Ovary (tissue), 9 donors: ENCODE results near the gene C16orf92. TPM values are rescaled to one million over a fixed set of nuclear protein-coding genes. Genes with fewer than 3 reads are reported as not detected.

Experiments used
- DNase-seq, 5 donors: peaks; one replicate each; pipeline ENCODE4 v3.0.0-alpha.2; 2019 to 2020
- H3K27ac ChIP-seq, 2 donors: fragments of 200-600 bp; one replicate each; pipeline versions ENCODE4 v1.5.1 to v1.8.0; 2019 to 2022
- H3K27me3 ChIP-seq: fragments of 200-600 bp; one replicate; pipeline ENCODE4 v1.8.0; 2022
- H3K36me3 ChIP-seq: fragments of 200-600 bp; sonication (generic); one replicate; pipeline ENCODE4 v1.5.1; 2019
- H3K4me1 ChIP-seq: one replicate; pipeline ENCODE4 v1.8.1; 2013; ENCODE audit warnings: mild to moderate bottlenecking, moderate library complexity; ENCODE audit not compliant: insufficient read depth
- H3K4me3 ChIP-seq: fragments of 200-600 bp; sonication (generic); one replicate; pipeline ENCODE4 v1.5.1; 2017
- H3K9me3 ChIP-seq, 2 donors: fragments of 200-600 bp in 1 of 2; sonication (generic) in 1 of 2; one replicate each; pipeline versions ENCODE4 v1.5.1 to v1.8.1; 2013 to 2019; ENCODE audit warnings: mild to moderate bottlenecking in 1 of 2, moderate library complexity in 1 of 2
- CTCF ChIP-seq, 3 donors: fragments of 450-650 bp in 2 of 3; fragments of 200-600 bp in 1 of 3; IDR thresholded peaks; one replicate each; pipeline versions ENCODE4 v1.5.1 to v1.8.0; 2016 to 2022; ENCODE audit warnings: antibody characterized with exemption in 3 of 3, mild to moderate bottlenecking in 1 of 3
- EP300 ChIP-seq: sonication (generic); formaldehyde crosslinking; IDR thresholded peaks from one replicate; pipeline ENCODE4 v1.6.1; 2017; ENCODE audit warnings: antibody characterized with exemption
- POLR2A ChIP-seq: fragments of 450-650 bp; IDR thresholded peaks from one replicate; pipeline ENCODE4 v1.6.1; 2017; ENCODE audit warnings: antibody characterized with exemption, mild to moderate bottlenecking, moderate library complexity
- WGBS, 3 donors: extraction: QIAGEN DNeasy Blood & Tissue Kit in 1 of 3; methylation state at CpG; one replicate each; pipeline versions ENCODE4 v1.1.5 to v1.1.7; 2013 to 2017; 5-methylcytosine and 5-hydroxymethylcytosine counted together
- intact Hi-C, 4 donors: fragments of 100-400 bp; cut with DNase I; formaldehyde crosslinking; loops; one replicate each; pipeline versions ENCODE4 v1.11.0 to v1.15.1; 2022 to 2023
- polyA plus RNA-seq, 2 donors: library from polyadenylated mRNA; stranded (reverse); fragments of 200-250 nt in 1 of 2; fragments of 350-450 nt in 1 of 2; fragmentation: Illumina TruSeq in 1 of 2; extraction: RNeasy Lipid Tissue Mini Kit (QIAGEN cat#74804) in 1 of 2; gene quantifications; one replicate each; pipeline ENCODE4 v1.2.3, GENCODE V29; 2013 to 2014
- total RNA-seq, 7 donors: library from RNA; depleted of rRNA in 2 of 7; stranded (reverse); fragments of >200 nt in 2 of 7; fragmentation: NEBNext Ultra II Directional in 3 of 7; extraction: Animal tissue kit (Norgen Biotek cat#: 25700) in 3 of 7; gene quantifications; one replicate each; pipeline versions ENCODE4 v1.1.0 to v1.2.4, GENCODE V29; 2016 to 2023
- donor health status: DM: no; HTN: no; CAD: no; lungs with moderate emphysema.
- donor health status: DM: no; HTN: no; CAD: no.
- donor health status: Bipolar disorder and iron deficiency.
- donor health status: DM: yes; HTN: yes; CAD: no.
- donor health status: DM: no; HTN: no; CAD: no.
- donor health status: DM: yes; HTN: yes; CAD: no.

The C16orf92 gene
- total and polyA plus RNA-seq, 9 donors: not detected

DNA sequence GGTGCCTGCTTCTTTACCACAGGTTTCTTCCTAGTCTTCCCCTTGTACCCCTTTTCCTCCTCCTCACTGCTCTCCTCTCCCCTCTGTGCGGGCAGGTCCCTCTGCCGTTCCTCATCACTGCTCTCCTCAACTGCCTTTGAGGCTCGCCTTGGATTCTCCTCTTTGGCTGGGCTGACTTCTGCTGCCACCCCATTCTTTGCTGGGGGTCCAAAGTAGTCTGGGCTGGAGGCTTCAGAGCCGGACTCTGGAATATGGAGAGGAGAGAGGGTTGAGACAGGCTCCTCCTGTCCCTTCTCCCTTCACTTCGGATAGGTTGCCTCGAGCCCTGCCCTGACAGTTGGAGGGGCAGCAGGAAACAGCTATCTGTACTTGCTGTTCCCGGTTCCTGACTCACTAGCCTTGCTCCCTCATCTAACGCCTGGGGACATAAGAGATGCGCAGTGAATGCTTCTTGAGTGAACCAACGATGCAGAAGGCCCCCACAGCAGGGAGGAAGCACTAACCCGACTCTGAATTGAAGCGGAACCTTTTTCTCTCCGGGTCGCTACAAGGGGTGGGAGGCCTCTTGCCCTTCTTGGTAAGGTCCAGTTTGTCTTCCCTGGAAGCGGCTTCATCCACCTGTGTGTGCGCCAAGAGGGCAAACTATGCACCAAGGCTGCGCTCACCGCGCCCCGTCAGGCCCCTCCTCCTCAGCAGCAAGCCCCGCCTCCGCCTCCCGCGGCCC lies 28.2 kb upstream of the C16orf92 start:
- Histone ChIP-seq H3K4me1 (peaks cover 3% of the 10 kb centered on the region), H3K9me3 (no peaks in the 10 kb centered on the region), H3K27ac (peak overlapping the region; percentile 2 to 99), H3K4me3 (peak overlapping the region; percentile 51), H3K36me3 (no peaks in the 10 kb centered on the region), H3K27me3 (no peaks in the 10 kb centered on the region)
- peak in 4 of 5 donors; percentile 47 to 74 (median 60) for DNase-seq
- TF ChIP-seq POLR2A (no peak), CTCF (IDR thresholded peaks at IDR 0.05) (no peak), EP300 (no peak)
- intact Hi-C loops: no loop called here
- WGBS, 3 donors: 7 to 12% (median 8%) methylated on average over 19 to 24 of the region's 24 CpGs

GRCh38 chr16:29995324-29995910 lies 27.6 kb upstream of the C16orf92 start, which contains the start of gene HIRIP3:
TSS of gene HIRIP3 (minus strand) at chr16:29995617. CDS start at chr16:29995605, 12 bp downstream.
- no peaks in the 10 kb centered on the region for H3K36me3 ChIP-seq
- H3K4me3 ChIP-seq: peak within 1 kb of the TSS; percentile 51
- TF ChIP-seq POLR2A: peak; percentile 43
- TF ChIP-seq EP300: peak; percentile 18
- no peak for TF ChIP-seq CTCF (IDR thresholded peaks at IDR 0.05)
- intact Hi-C loops: no loop called here
- H3K4me1 ChIP-seq: peaks cover 3% of the 10 kb centered on the region
- 0 to 1% (median 0%) methylated on average over 49 to 53 of the region's 53 CpGs for WGBS, 3 donors
- no peaks in the 10 kb centered on the region for H3K9me3 ChIP-seq
- peak within 1 kb of the TSS; percentile 72 to 99 for H3K27ac ChIP-seq
- DNase-seq: peak; percentile 85 to 93 (median 91)
- no peaks in the 10 kb centered on the region for H3K27me3 ChIP-seq

- TF ChIP-seq POLR2A: peak; percentile 43
- TF ChIP-seq EP300: no peak
- peak within 1 kb of the TSS; percentile 51 for H3K4me3 ChIP-seq
- H3K27ac ChIP-seq: peak within 1 kb of the TSS; percentile 72 to 99
- DNase-seq: peak; percentile 97 to 99 (median 98)
- WGBS, 3 donors: 0% methylated on average over 65 of the region's 65 CpGs
- no peaks in the 10 kb centered on the region for H3K36me3 ChIP-seq
- H3K4me1 ChIP-seq: peaks cover 3% of the 10 kb centered on the region
- no peaks in the 10 kb centered on the region for H3K9me3 ChIP-seq
- intact Hi-C loops: no loop called here
- H3K27me3 ChIP-seq: no peaks in the 10 kb centered on the region
Measured at GRCh38 chr16:29995911-29996765, 26.9 kb upstream of the C16orf92 start, which contains the start of gene INO80E. TSS of gene INO80E (plus strand) at chr16:29996241. CDS start at chr16:29996311, 70 bp downstream.

DNA sequence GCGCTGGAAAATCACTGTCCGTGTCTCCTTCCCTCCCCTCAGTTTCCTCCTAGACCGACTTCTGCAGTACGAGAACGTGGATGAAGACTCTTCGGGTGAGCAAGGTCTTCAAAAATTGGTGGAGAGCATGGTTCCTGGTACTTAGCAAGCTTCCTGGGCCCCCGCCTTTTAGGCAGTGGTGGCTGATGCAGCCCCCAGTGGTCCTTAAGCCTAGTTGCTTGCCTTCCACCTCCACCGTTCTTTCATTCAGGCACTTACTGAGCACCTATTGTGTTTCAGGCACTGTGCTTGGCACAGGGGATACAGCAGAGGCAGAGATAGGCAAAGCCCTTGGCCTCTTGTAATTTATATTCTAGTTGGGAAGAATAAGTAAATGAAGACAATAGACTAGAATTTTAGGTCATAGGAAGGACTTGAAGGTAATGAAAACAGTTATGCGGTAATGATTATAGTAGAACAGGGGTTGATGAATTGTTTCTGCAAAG lies 26.2 kb upstream of the C16orf92 start:
- H3K4me3 ChIP-seq: peak overlapping the region; percentile 51
- DNase-seq: no peak
- intact Hi-C loops: no loop called here
- peaks cover 3% of the 10 kb centered on the region for H3K4me1 ChIP-seq
- H3K9me3 ChIP-seq: no peaks in the 10 kb centered on the region
- TF ChIP-seq CTCF (IDR thresholded peaks at IDR 0.05): no peak
- TF ChIP-seq EP300: no peak
- no peak for TF ChIP-seq POLR2A
- 19 to 25% (median 21%) methylated on average over 9 of the region's 9 CpGs for WGBS, 3 donors
- H3K27ac ChIP-seq: no peak overlapping the region
- no peaks in the 10 kb centered on the region for H3K36me3 ChIP-seq
- H3K27me3 ChIP-seq: no peaks in the 10 kb centered on the region
